Ovary (tissue), 3 donors: ENCODE data around the gene GZMA.

Experiments used
- CTCF ChIP-seq, 3 donors: fragments of 450-650 bp in 2 of 3; fragments of 200-600 bp in 1 of 3; IDR thresholded peaks; one replicate each; pipeline versions ENCODE4 v1.5.1 to v1.8.0; 2016 to 2022; ENCODE audit warnings: antibody characterized with exemption in 3 of 3, mild to moderate bottlenecking in 1 of 3
- POLR2A ChIP-seq: fragments of 450-650 bp; IDR thresholded peaks from one replicate; pipeline ENCODE4 v1.6.1; 2017; ENCODE audit warnings: antibody characterized with exemption, mild to moderate bottlenecking, moderate library complexity
- donor health status: DM: no; HTN: no; CAD: no.

- no peak for TF ChIP-seq POLR2A
- TF ChIP-seq CTCF (IDR thresholded peaks at IDR 0.05), result peak; percentile 53 to 62 (median 62)
These were observed 44.2 kb downstream of the GZMA start for GRCh38 chr5:55146543-55147151.
